ENCODE data around the gene TSR2. TPM values are rescaled to one million over a fixed set of nuclear protein-coding genes. Genes with fewer than 3 reads are reported as not detected.

The TSR2 gene
- total and polyA plus RNA-seq, 2 donors (not counting 3 experiments of a cell fraction or from before 2014, with no cell fraction given) = 12.4 to 22.8 TPM

Other genes with a start within 250 kb of the TSR2 start
- gene WNK3, start 82.4 kb upstream of the TSR2 start, total RNA-seq = 2.6 and 2.7 TPM in 2 replicates
- 0.29 and 0.30 TPM in 2 replicates for gene WNK3, start 82.4 kb upstream of the TSR2 start, polyA plus RNA-seq
- 18.0 and 19.6 TPM in 2 replicates for gene FGD1, start 55.8 kb downstream of the TSR2 start, total RNA-seq
- 6.3 and 6.7 TPM in 2 replicates for gene FGD1, start 55.8 kb downstream of the TSR2 start, polyA plus RNA-seq
- 46.0 and 48.0 TPM in 2 replicates for gene GNL3L, start 89.8 kb downstream of the TSR2 start, total RNA-seq
- gene GNL3L, start 89.8 kb downstream of the TSR2 start, polyA plus RNA-seq = 18.1 and 20.3 TPM in 2 replicates

Data from endothelial cell of umbilical vein (primary cell).